Myocyte (in vitro differentiated cells): ENCODE measurements around the gene PGM1. TPM values are rescaled to one million over a fixed set of nuclear protein-coding genes. Genes with fewer than 3 reads are reported as not detected.

ENCODE experiments used
- DNase-seq: peaks from one replicate; pipeline ENCODE4 v3.0.0-alpha.2; 2012; ENCODE audit warnings: low read depth
- total RNA-seq: library from RNA; depleted of rRNA; stranded (reverse); fragments of >200 nt; gene quantifications from 2 replicates; pipeline ENCODE4 v1.2.3, GENCODE V29; 2014

The PGM1 gene
- total RNA-seq, 1 donor from 2014 or later = 100 TPM

GRCh38 chr1:63600248-63600647 lies 7.0 kb downstream of the PGM1 start:
- DNase-seq = no peak

GRCh38 chr1:63601061-63601460 lies 7.8 kb downstream of the PGM1 start:
- no peak for DNase-seq

GRCh38 chr1:63601463-63601862 lies 8.3 kb downstream of the PGM1 start:
- no peak for DNase-seq

- DNase-seq = no peak
Measured at GRCh38 chr1:63601912-63602311, 8.7 kb downstream of the PGM1 start.

- DNase-seq = no peak
Measured at GRCh38 chr1:63602629-63603028, 9.4 kb downstream of the PGM1 start.

GRCh38 chr1:63603810-63604209 lies 10.6 kb downstream of the PGM1 start:
- DNase-seq = no peak

GRCh38 chr1:63607322-63607721 lies 14.1 kb downstream of the PGM1 start:
- no peak for DNase-seq

- DNase-seq = no peak
Measured at GRCh38 chr1:63611231-63611630, 18.0 kb downstream of the PGM1 start.

GRCh38 chr1:63612564-63612963 lies 19.4 kb downstream of the PGM1 start:
- no peak for DNase-seq

GRCh38 chr1:63612971-63613370 lies 19.8 kb downstream of the PGM1 start:
- no peak for DNase-seq

GRCh38 chr1:63615768-63616420 lies 22.7 kb downstream of the PGM1 start:
- peak; percentile 84 for DNase-seq

GRCh38 chr1:63617450-63617849 lies 24.2 kb downstream of the PGM1 start:
- DNase-seq = no peak

GRCh38 chr1:63618011-63618410 lies 24.8 kb downstream of the PGM1 start:
- DNase-seq = no peak

- no peak for DNase-seq
Measured at GRCh38 chr1:63619558-63619957, 26.3 kb downstream of the PGM1 start.

- DNase-seq = no peak
Measured at GRCh38 chr1:63620671-63621070, 27.5 kb downstream of the PGM1 start.

GRCh38 chr1:63621075-63621474 lies 27.9 kb downstream of the PGM1 start:
- DNase-seq = no peak

GRCh38 chr1:63621698-63622097 lies 28.5 kb downstream of the PGM1 start:
- no peak for DNase-seq

- DNase-seq = peak; percentile 50
Measured at GRCh38 chr1:63622849-63623566, 29.8 kb downstream of the PGM1 start.

- no peak for DNase-seq
Measured at GRCh38 chr1:63623952-63624351, 30.7 kb downstream of the PGM1 start.

GRCh38 chr1:63624911-63625310 lies 31.7 kb downstream of the PGM1 start:
- no peak for DNase-seq

- DNase-seq = no peak
Measured at GRCh38 chr1:63626222-63626621, 33.0 kb downstream of the PGM1 start.

GRCh38 chr1:63628607-63629006 lies 35.4 kb downstream of the PGM1 start:
- no peak for DNase-seq

- no peak for DNase-seq
Measured at GRCh38 chr1:63630238-63630637, 37.0 kb downstream of the PGM1 start.
